ENCODE results near the gene MFSD6.

DNA sequence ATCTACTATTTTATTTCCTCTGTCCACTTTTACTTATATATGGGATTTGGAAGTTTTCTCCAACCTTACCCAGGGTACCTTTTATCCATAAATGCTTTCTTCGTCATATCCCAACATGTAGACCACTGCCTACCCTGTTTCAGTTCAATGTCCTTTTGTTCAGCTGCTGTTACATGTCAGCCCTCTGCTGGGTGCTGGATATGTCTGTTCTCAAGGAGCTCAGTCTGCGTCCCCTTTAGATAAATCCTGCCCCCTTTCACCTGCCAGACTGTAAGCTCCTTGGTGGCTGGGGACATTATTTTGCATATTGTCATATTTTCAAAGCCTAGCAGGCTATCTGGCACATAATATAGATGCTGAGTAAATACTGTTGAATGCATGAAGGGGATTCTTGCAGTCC lies 73.2 kb downstream of the MFSD6 start:
- no peak for TF ChIP-seq CTCF (IDR thresholded peaks at IDR 0.05)
- TF ChIP-seq EZH2phosphoT487 (IDR thresholded peaks at IDR 0.05) = no peak
